Esophagus (tissue), 2 donors: Measurements from ENCODE around the gene ACOT7. TPM values are rescaled to one million over a fixed set of nuclear protein-coding genes. Genes with fewer than 3 reads are reported as not detected.
"Not testable (repeated sequence)": the region's sequence is repeated elsewhere in the genome, so short reads cannot be mapped to it uniquely, and the experiment has no call there.

Source experiments
- H3K27ac ChIP-seq, 2 donors: one replicate each; pipeline ENCODE4 v1.5.1; 2013; ENCODE audit warnings: low read depth in 2 of 2, mild to moderate bottlenecking in 2 of 2, inconsistent platforms in 1 of 2, low read length in 1 of 2, moderate library complexity in 1 of 2
- H3K27me3 ChIP-seq, 2 donors: one replicate each; pipeline ENCODE4 v1.6.1; 2013; ENCODE audit warnings: low read length in 2 of 2, control low read depth in 1 of 2, mild to moderate bottlenecking in 1 of 2; ENCODE audit not compliant: insufficient read depth in 2 of 2, control insufficient read depth in 1 of 2
- H3K36me3 ChIP-seq, 2 donors: one replicate each; pipeline ENCODE4 v1.6.1; 2013; ENCODE audit warnings: low read length in 1 of 2; ENCODE audit not compliant: control insufficient read depth in 2 of 2, insufficient read depth in 2 of 2
- H3K4me1 ChIP-seq, 2 donors: one replicate each; pipeline ENCODE4 v1.6.1; 2013; ENCODE audit warnings: low read length in 1 of 2; ENCODE audit not compliant: control insufficient read depth in 2 of 2, insufficient read depth in 2 of 2
- H3K4me3 ChIP-seq, 2 donors: one replicate each; pipeline ENCODE4 v1.5.1; 2013; ENCODE audit warnings: low read length in 2 of 2, mild to moderate bottlenecking in 2 of 2, low read depth in 1 of 2, moderate library complexity in 1 of 2
- H3K9me3 ChIP-seq, 2 donors: one replicate each; pipeline ENCODE4 v1.6.1; 2013; ENCODE audit warnings: mild to moderate bottlenecking in 2 of 2, low read depth in 1 of 2, low read length in 1 of 2, moderate library complexity in 1 of 2; ENCODE audit not compliant: control insufficient read depth in 2 of 2, insufficient read depth in 1 of 2
- WGBS, 2 donors: extraction: QIAGEN DNeasy Blood & Tissue Kit; methylation state at CpG; one replicate each; pipeline ENCODE4 v1.1.7; 2013; 5-methylcytosine and 5-hydroxymethylcytosine counted together
- polyA plus RNA-seq, 2 donors: library from polyadenylated mRNA; stranded (reverse); fragments of 200-250 nt; gene quantifications; one replicate each; pipeline ENCODE4 v1.2.3, GENCODE V29; 2013
- donor health status: healthy with polysubstance abuse.
- donor health status: Bipolar disorder and iron deficiency.

Gene ACOT7
- polyA plus RNA-seq, 2 donors = 12.3 to 39.7 TPM

DNA sequence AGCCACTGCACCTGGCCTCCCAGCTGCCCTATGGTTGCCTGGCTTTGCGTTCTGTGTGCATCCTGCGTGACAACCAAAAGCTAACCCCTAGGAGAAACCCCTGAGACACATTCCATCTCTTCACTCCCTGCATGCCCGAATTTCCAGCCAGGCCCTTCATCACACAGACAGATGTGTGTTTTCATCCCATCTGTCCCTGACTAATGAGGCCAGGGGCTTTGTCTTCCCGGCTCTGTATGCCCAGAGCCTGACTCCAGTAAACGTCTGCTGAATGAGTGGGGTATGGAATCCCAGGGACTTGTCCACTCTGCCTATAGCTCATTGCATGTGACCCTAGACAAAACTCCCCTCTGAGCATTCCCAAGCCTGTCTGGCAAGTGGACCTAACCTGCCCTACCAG is 40.6 kb upstream of the ACOT7 start:
- Histone ChIP-seq H3K27ac (no peak overlapping the region), H3K9me3 (no peaks in the 10 kb centered on the region), H3K4me1 (peaks cover 0 to 3% of the 10 kb centered on the region in 2 donors), H3K27me3 (no peaks in the 10 kb centered on the region), H3K36me3 (no peaks in the 10 kb centered on the region), H3K4me3 (no peak overlapping the region)
- WGBS, 2 donors = 75 to 80% methylated on average over 5 of the region's 5 CpGs

DNA sequence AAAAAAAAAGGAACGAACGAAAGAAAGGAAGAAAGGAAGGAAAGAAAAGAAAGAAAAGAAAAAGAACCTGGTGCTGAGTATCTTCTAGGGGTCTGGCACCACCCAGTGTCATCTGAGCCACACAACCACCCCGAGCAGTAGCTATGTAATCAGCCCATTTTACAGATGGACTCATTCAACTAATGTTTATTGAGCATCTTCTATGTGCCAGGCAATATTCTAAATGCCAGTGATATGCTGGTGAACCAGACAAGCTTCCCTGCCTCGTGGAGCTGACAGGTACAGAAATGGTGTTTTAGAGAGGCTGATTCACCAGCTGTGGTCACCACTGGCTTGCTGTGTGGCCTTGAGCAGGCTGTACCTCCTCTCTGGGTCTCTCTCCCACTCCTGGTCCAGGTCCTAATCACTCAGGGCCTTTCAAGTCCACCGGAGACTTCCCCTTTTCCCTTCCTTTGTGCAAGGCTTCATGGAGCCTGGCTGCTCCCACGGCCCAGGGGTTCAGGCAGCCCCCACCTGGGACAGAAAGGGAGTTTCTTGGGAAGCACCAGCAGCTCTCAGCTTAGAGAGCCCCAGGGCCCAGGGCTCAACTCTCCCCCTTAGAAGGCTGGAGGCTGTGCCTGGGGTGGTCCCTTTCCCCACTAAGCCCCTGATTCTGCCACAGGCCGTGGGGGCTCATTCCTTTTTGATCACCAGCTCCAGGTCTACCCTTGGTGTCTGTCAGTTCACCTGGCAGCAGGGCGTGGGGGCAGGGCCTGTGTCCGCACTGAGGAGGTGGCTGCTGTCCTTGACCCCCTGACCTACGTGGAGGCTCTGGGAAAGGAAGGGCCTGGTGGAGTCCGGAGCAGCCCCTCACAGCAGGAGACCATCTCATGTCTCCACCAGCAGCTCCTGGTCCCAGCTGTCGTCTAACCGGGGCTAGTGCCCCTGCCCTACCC is 38.3 kb upstream of the ACOT7 start:
- not testable (repeated sequence) for H3K36me3 ChIP-seq, H3K27me3 ChIP-seq, H3K27ac ChIP-seq, H3K9me3 ChIP-seq, H3K4me3 ChIP-seq
- 79 to 85% methylated on average over 12 to 13 of the region's 13 CpGs for WGBS, 2 donors
- H3K4me1 ChIP-seq = peaks cover 0 to 14% of the 10 kb centered on the region in 2 donors

DNA sequence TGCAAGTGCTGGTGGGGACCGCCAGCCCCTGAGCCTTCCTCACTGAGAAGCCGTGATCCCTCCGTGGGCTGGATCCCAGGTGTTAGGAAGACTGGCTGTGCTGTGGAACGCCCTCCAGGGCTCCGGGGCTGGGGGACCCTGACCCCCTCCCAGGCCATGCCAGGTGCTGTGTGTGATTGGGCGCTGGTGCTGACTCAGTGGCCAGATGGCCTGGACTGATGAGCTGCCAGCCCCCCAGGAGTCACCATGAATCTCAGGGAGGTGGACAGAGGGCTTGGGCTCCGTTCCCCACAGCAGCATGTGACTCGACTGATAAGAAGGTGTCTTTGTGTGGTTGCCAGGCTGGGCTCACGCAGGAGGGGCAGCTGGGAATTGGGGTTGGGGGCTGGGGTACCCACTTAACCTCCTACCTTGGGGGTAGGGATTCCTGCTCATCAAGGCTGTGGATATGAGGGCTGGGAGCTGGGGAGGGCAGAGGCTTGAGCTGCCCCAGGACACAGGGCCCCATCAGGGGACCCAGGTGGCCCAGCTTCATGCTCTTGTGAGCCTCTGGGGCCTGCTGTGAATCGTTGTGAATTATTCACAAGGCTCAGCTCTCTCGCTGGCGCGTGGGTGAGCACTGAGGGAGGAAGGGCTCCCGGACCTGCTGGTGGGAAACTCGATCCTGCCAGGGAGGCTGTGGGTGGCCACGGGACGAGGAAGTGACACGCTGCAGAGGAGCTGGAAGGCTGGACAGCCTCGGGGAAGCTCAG is 36.3 kb upstream of the ACOT7 start:
- not testable (repeated sequence) for H3K9me3 ChIP-seq, H3K27me3 ChIP-seq

DNA sequence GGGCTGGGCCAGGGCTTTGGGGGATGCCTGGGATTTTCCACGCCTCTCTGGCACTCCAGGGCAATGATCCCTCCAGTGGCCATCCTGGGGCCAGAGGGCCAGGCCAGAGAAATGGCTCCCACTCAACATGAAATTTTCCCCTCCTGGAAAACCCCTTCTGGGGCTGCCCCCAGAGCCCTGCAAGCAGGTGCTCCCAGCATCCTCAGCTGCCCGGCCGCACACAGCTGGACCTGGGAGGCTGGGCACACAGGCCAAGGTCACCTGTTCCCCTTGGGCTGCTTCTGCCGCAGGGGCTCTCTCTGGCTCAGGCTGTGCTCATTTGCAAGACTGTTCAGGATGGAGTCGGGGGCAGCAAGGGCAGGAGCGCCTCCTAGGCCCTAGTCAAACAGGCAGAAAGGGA is 34.9 kb upstream of the ACOT7 start:
- H3K27ac ChIP-seq, H3K9me3 ChIP-seq, H3K27me3 ChIP-seq, H3K36me3 ChIP-seq, H3K4me3 ChIP-seq: not testable (repeated sequence)
- H3K4me1 ChIP-seq = peaks cover 3 to 35% of the 10 kb centered on the region in 2 donors
- WGBS, 2 donors = 82 to 83% methylated on average over 6 of the region's 6 CpGs

More for the DNA sequence above, 36.3 kb upstream of the ACOT7 start:
- WGBS, 2 donors = 52 to 56% methylated on average over 18 to 19 of the region's 19 CpGs
- not testable (repeated sequence) for H3K4me3 ChIP-seq, H3K36me3 ChIP-seq, H3K27ac ChIP-seq
- H3K4me1 ChIP-seq = peaks cover 0 to 24% of the 10 kb centered on the region in 2 donors

DNA sequence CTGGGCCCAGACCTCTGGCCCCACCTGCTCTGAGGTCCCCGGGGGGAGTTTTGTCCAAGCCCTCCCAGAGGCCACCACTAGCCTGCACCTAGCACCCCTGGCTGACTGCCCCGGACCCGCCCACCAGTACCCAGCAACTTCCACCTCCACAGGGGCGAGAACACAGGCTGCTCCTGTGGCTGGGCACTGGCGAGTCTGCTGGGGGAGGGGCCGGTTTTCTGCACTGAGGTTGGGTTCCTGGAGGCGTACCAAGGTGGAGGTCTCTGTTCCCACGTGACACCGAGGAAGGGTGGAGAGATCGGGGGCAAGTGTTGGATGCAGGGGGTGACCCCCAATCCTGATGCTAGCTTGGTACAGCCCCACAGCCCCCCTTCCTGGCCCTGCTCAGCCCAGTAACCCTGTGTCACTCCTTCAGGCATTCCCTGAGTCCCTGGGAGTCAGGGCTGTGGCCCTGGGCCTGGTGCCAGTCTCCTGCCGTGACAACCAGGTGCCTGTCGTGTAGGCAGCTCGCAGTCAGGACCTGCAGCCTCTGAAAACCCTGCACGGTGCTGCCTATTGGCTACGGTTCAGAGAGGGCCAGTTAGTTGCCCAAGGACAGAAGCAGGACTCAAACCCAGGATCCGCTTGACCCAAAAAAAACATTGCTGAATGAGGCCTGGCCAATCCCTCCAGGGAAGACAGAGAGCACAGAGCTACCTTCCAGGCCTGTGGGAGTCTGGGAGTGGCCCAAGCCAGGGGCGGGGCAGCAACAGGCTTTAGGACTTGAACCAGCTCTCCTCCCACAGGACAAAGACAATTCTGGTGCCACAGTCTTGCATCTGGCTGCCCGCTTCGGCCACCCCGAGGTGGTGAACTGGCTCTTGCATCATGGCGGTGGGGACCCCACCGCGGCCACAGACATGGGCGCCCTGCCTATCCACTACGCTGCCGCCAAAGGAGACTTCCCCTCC is 34.1 kb upstream of the ACOT7 start:
- Histone ChIP-seq H3K4me3 (no peak overlapping the region), H3K4me1 (peaks cover 3 to 40% of the 10 kb centered on the region in 2 donors), H3K9me3 (no peaks in the 10 kb centered on the region), H3K27me3 (no peaks in the 10 kb centered on the region), H3K27ac (peak overlapping the region; percentile 36 to 77), H3K36me3 (no peaks in the 10 kb centered on the region)
- WGBS, 2 donors = 60% methylated on average over 26 of the region's 26 CpGs

DNA sequence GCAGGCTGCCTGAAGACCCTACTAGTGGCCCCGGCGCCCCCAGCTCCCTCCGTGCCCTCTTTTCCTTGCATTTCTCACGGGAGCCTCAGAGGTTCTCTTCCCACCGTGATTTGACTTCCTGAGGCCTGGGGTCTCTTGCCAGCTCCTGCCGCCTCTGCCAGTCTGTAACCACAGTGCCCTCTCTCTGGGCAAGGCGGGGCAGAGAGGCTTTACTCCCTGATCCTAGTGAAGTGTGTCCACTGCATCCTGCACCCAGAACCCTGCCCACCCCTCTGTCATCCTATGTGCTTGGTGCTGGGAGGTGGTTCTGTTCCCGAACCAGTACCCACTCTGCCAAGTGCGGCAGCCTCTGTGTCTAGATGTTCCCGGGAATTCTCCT is 33.4 kb upstream of the ACOT7 start:
- Histone ChIP-seq H3K36me3 (no peaks in the 10 kb centered on the region), H3K9me3 (no peaks in the 10 kb centered on the region), H3K27me3 (no peaks in the 10 kb centered on the region), H3K27ac (peak overlapping the region in 1 of 2 donors; percentile 77), H3K4me1 (peaks cover 3 to 40% of the 10 kb centered on the region in 2 donors), H3K4me3 (no peak overlapping the region)
- 75 to 83% methylated on average over 10 of the region's 10 CpGs for WGBS, 2 donors

DNA sequence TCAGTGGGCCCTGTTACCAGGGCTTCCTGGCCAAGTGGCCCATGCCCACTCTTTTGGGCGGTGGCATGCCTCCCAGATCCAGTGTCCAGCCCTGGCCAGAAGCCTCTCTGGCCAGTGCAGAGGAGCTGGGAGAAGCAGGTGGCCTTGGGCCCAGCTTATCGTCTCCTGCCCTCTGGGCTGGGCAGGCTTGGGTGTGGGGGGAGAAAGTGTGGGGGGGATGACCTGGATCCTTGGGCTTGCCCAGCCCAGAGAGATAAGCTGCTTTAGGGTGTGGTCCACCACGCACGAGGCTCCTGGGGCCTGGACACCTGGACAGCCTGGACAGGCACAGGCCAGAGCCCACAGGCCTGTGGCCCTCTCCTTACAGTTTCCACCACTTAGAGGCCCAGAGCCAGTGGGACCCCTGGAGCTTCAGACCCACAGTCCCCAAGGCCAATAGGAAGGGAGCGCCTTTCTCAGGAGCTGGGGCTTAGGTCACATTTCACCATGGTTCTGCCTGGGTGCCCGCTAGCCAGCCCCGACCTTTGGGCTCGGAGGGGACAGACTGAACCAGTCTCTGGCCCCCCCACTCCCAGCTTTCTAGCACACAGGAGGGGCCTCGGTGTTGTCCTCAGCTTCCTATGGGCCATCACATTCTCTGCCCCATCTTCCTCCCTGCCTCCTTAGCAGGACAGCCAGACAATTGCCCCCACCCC is 32.9 kb upstream of the ACOT7 start:
- H3K9me3 ChIP-seq = no peaks in the 10 kb centered on the region
- no peaks in the 10 kb centered on the region for H3K36me3 ChIP-seq
- peaks cover 3 to 40% of the 10 kb centered on the region in 2 donors for H3K4me1 ChIP-seq
- no peak overlapping the region for H3K27ac ChIP-seq
- WGBS, 2 donors = 79 to 81% methylated on average over 8 to 9 of the region's 9 CpGs
- H3K27me3 ChIP-seq = no peaks in the 10 kb centered on the region
- no peak overlapping the region for H3K4me3 ChIP-seq

DNA sequence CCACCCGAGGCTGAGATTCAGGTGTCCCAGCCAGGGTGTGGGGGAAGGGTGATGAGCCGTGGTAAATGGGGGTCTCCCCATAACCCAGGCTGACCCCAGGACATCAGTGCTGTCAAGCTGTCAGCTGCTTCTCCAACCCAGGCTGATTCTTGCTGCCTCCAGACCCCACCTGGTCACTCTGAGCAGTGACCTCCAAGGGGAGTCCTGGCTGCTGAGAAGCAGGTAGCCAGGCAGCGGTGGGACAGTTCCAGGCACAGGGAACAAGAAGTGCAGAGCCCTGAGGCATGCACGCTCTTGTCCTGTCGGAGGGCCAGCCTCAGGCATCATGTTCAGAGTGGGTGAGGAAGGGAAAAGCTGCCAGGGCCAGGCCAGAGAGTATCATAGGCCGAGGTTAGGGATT is 32.1 kb upstream of the ACOT7 start:
- Histone ChIP-seq H3K4me3 (peak overlapping the region in 1 of 2 donors; percentile 23), H3K27me3 (no peaks in the 10 kb centered on the region), H3K36me3 (no peaks in the 10 kb centered on the region), H3K4me1 (peaks cover 6 to 41% of the 10 kb centered on the region in 2 donors), H3K27ac (no peak overlapping the region), H3K9me3 (no peaks in the 10 kb centered on the region)
- 56 to 64% methylated on average over 6 of the region's 6 CpGs for WGBS, 2 donors
